Naive thymus-derived CD4-positive, alpha-beta T cell (primary cell): Measurements from ENCODE around the gene FAM219B. TPM values are rescaled to one million over a fixed set of nuclear protein-coding genes. Genes with fewer than 3 reads are reported as not detected.

Experiments
- ATAC-seq: fragments of 150-1000 bp; cut with Tn5 transposase; 2 replicates; pipeline ENCODE4 v1.10.0; 2021; ENCODE audit warnings: mild to moderate bottlenecking, moderate library complexity
- CTCF ChIA-PET: fragments of 350-600 bp; sonication (Branson Sonifier 250); formaldehyde crosslinking; loops from one replicate; lab custom pipeline; 2021; ENCODE audit warnings: antibody characterized with exemption; lab: Charles Lee
- POLR2A ChIA-PET: fragments of 350-600 bp; sonication (Branson Sonifier 250); formaldehyde crosslinking; loops from one replicate; lab custom pipeline; 2021; ENCODE audit warnings: antibody characterized with exemption, inconsistent platforms; lab: Charles Lee
- DNase-seq, 9 donors: peaks; one replicate each; pipeline versions ENCODE4 v3.0.0 to v3.0.0-alpha.2; 2020 to 2022; ENCODE audit warnings: mixed read lengths in 1 of 9
- H3K27ac ChIP-seq: one replicate; pipeline ENCODE4 v1.7.0; 2013; ENCODE audit warnings: mild to moderate bottlenecking, low read depth, low read length, moderate library complexity
- H3K27me3 ChIP-seq, 2 donors: one replicate each; pipeline ENCODE4 v1.7.0; 2013; ENCODE audit warnings: low read length in 2 of 2, mild to moderate bottlenecking in 2 of 2, moderate library complexity in 2 of 2; ENCODE audit not compliant: control insufficient read depth in 2 of 2, insufficient read depth in 2 of 2
- H3K36me3 ChIP-seq, 3 experiments: 1 replicate in 2 of 3; 2 replicates in 1 of 3; pipeline ENCODE4 v1.7.0; 2013; ENCODE audit warnings: low read length in 3 of 3, mild to moderate bottlenecking in 3 of 3, moderate library complexity in 1 of 3; ENCODE audit not compliant: insufficient read depth in 3 of 3, control insufficient read depth in 2 of 3
- H3K4me1 ChIP-seq, 2 donors: one replicate each; pipeline ENCODE4 v1.7.0; 2013; ENCODE audit warnings: low read length in 2 of 2, mild to moderate bottlenecking in 2 of 2, moderate library complexity in 1 of 2; ENCODE audit not compliant: control insufficient read depth in 2 of 2, insufficient read depth in 2 of 2
- H3K4me3 ChIP-seq: 2 replicates; pipeline ENCODE4 v1.7.0; 2013; ENCODE audit warnings: mild to moderate bottlenecking, low read length
- H3K9me3 ChIP-seq, 3 experiments: 1 replicate in 2 of 3; 2 replicates in 1 of 3; pipeline ENCODE4 v1.7.0; 2013; ENCODE audit warnings: low read length in 3 of 3; ENCODE audit not compliant: control insufficient read depth in 2 of 3
- H3K27ac Mint-ChIP-seq, 9 donors: one replicate each; pipeline ENCODE4 v1.8.0; 2020 to 2022; ENCODE audit warnings: mixed read lengths in 9 of 9, mild to moderate bottlenecking in 8 of 9, moderate library complexity in 5 of 9, inconsistent platforms in 2 of 9
- H3K27me3 Mint-ChIP-seq, 5 donors: one replicate each; pipeline ENCODE4 v1.8.0; 2021 to 2022; ENCODE audit warnings: mixed read lengths in 5 of 5, mild to moderate bottlenecking in 1 of 5
- H3K36me3 Mint-ChIP-seq, 5 donors: one replicate each; pipeline ENCODE4 v1.8.0; 2020 to 2022; ENCODE audit warnings: mixed read lengths in 5 of 5, mild to moderate bottlenecking in 3 of 5, inconsistent platforms in 1 of 5
- H3K4me1 Mint-ChIP-seq, 7 donors: one replicate each; pipeline ENCODE4 v1.8.0; 2020 to 2022; ENCODE audit warnings: mixed read lengths in 7 of 7, mild to moderate bottlenecking in 3 of 7, inconsistent platforms in 1 of 7
- H3K4me3 Mint-ChIP-seq, 10 donors: one replicate each; pipeline ENCODE4 v1.8.0; 2020 to 2022; ENCODE audit warnings: mild to moderate bottlenecking in 10 of 10, mixed read lengths in 10 of 10, moderate library complexity in 6 of 10, inconsistent platforms in 2 of 10
- H3K9me3 Mint-ChIP-seq, 11 donors: one replicate each; pipeline ENCODE4 v1.8.0; 2020 to 2022; ENCODE audit warnings: mixed read lengths in 11 of 11, mild to moderate bottlenecking in 4 of 11, inconsistent platforms in 1 of 11, moderate library complexity in 1 of 11
- intact Hi-C, 2 donors: fragments of 100-400 bp; cut with micrococcal nuclease; formaldehyde crosslinking; loops; one replicate each; pipeline ENCODE4 v1.15.1; 2023
- polyA plus RNA-seq, 2 donors: library from polyadenylated mRNA; unstranded; fragments of 300-500 nt; fragmentation: Illumina TruSeq; gene quantifications; one replicate each; pipeline ENCODE4 v1.2.3, GENCODE V29; 2021
- total RNA-seq, 6 experiments: library from RNA in 5 of 6; stranded (reverse) in 5 of 6; gene quantifications; 1 replicate in 5 of 6; 2 replicates in 1 of 6; pipeline ENCODE4 v1.2.3 and lab custom pipeline; 2021 to 2026

The FAM219B gene
- total and polyA plus RNA-seq, 7 experiments from 2014 or later = 20.2 to 111 (median 56.7) TPM

GRCh38 chr15:74857671-74858368 lies 48.8 kb downstream of the FAM219B start:
- intact Hi-C loops = loop anchor here in 1 of 2 donors (2.0 kb wide), 1 partner anchor 13 kb away; no protein-coding TSS in a partner anchor
- Mint-ChIP-seq H3K9me3 (no peaks in the 10 kb centered on the region), H3K36me3 (peaks cover 0 to 15% (median 4%) of the 10 kb centered on the region in 5 donors), H3K4me3 (peak overlapping the region in 5 of 10 donors; percentile 9 to 59 (median 41)), H3K27me3 (no peaks in the 10 kb centered on the region), H3K4me1 (peaks cover 19 to 45% (median 33%) of the 10 kb centered on the region in 7 donors), H3K27ac (peak overlapping the region; percentile 30 to 83 (median 72))
- H3K27me3 ChIP-seq = no peaks in the 10 kb centered on the region
- ATAC-seq = peak; percentile 56
- H3K4me1 ChIP-seq = peaks cover 23 to 34% of the 10 kb centered on the region in 2 donors
- DNase-seq = no peak
- H3K27ac ChIP-seq = peak overlapping the region; percentile 10
- peaks cover 0 to 25% (median 11%) of the 10 kb centered on the region in 3 experiments for H3K36me3 ChIP-seq
- no peaks in the 10 kb centered on the region for H3K9me3 ChIP-seq
- ChIA-PET CTCF (interaction anchor here (1.2 to 1.5 kb wide), 3 partner anchors 10 to 44 kb away, joined by 3 to 4 read pairs (median 4); no protein-coding TSS in a partner anchor), POLR2A (interaction anchor here (0.6 to 2.0 kb wide), 4 partner anchors 10 to 83 kb away, joined by 3 to 9 read pairs (median 5); partner anchors contain the start of gene SCAMP2)
- no peak overlapping the region for H3K4me3 ChIP-seq

- DNase-seq (no peak), ATAC-seq (peak; percentile 29)
- Histone ChIP-seq H3K9me3 (no peaks in the 10 kb centered on the region), H3K4me3 (no peak overlapping the region), H3K36me3 (peaks cover 3 to 31% (median 17%) of the 10 kb centered on the region in 3 experiments), H3K27me3 (no peaks in the 10 kb centered on the region), H3K27ac (peak overlapping the region; percentile 16), H3K4me1 (peaks cover 23 to 34% of the 10 kb centered on the region in 2 donors)
- intact Hi-C loops = no loop called here
- Mint-ChIP-seq H3K9me3 (no peaks in the 10 kb centered on the region), H3K4me1 (peaks cover 19 to 41% (median 33%) of the 10 kb centered on the region in 7 donors), H3K4me3 (peak overlapping the region in 1 of 10 donors; percentile 42), H3K27ac (peak overlapping the region in 8 of 9 donors; percentile 30 to 90 (median 80)), H3K36me3 (peaks cover 0 to 18% (median 4%) of the 10 kb centered on the region in 5 donors), H3K27me3 (no peaks in the 10 kb centered on the region)
- ChIA-PET POLR2A (interaction anchor here (1.0 to 1.8 kb wide), 3 partner anchors 13 to 14 kb away, joined by 3 to 9 read pairs (median 6); no protein-coding TSS in a partner anchor), CTCF (no interaction called here)
Observed at GRCh38 chr15:74857082-74857655, 49.5 kb downstream of the FAM219B start.

- H3K4me1 ChIP-seq = peaks cover 23 to 34% of the 10 kb centered on the region in 2 donors
- Mint-ChIP-seq H3K27ac (peak overlapping the region; percentile 30 to 81 (median 70)), H3K4me3 (no peak overlapping the region), H3K9me3 (no peaks in the 10 kb centered on the region), H3K36me3 (peaks cover 0 to 24% (median 4%) of the 10 kb centered on the region in 5 donors), H3K27me3 (no peaks in the 10 kb centered on the region), H3K4me1 (peaks cover 19 to 40% (median 35%) of the 10 kb centered on the region in 7 donors)
- no peaks in the 10 kb centered on the region for H3K9me3 ChIP-seq
- no peak overlapping the region for H3K4me3 ChIP-seq
- ATAC-seq (no peak), DNase-seq (no peak)
- ChIA-PET CTCF (no interaction called here), POLR2A (interaction anchor here (1.0 to 1.8 kb wide), 4 partner anchors 12 to 14 kb away, joined by 3 to 9 read pairs (median 4); no protein-coding TSS in a partner anchor)
- intact Hi-C loops = no loop called here
- H3K27ac ChIP-seq = peak overlapping the region; percentile 16
- no peaks in the 10 kb centered on the region for H3K27me3 ChIP-seq
- H3K36me3 ChIP-seq = peaks cover 9 to 37% (median 20%) of the 10 kb centered on the region in 3 experiments
Observed at GRCh38 chr15:74856537-74856936, 50.1 kb downstream of the FAM219B start.

DNA sequence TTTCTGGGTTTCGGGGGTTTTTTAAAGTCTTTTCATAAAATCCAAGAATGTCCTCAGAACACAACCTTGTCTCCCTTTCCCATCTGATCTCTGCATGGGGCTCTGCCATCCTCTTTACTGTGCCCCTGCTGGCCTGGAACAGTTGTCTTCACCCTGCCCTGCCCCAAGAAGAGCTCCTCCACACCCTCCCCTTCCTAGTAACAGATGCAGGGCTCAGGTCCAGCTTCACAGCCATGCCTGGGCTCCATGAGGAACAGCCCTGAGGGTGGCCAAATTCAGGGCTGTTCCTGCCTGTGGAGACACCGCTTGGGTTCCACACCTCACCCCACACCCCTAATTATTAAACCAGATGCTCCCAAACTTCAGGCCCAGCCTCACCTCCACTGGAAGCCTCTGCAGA lies 50.8 kb downstream of the FAM219B start:
- no peaks in the 10 kb centered on the region for H3K27me3 Mint-ChIP-seq
- Histone ChIP-seq H3K36me3 (peaks cover 10 to 44% (median 27%) of the 10 kb centered on the region in 3 experiments), H3K27ac (no peak overlapping the region), H3K27me3 (no peaks in the 10 kb centered on the region), H3K9me3 (no peaks in the 10 kb centered on the region), H3K4me1 (peaks cover 23 to 34% of the 10 kb centered on the region in 2 donors), H3K4me3 (no peak overlapping the region)
- no peak overlapping the region for H3K4me3 Mint-ChIP-seq
- POLR2A ChIA-PET = interaction anchor here (1.0 to 1.8 kb wide), 4 partner anchors 11 to 56 kb away, joined by 3 to 9 read pairs (median 4); no protein-coding TSS in a partner anchor
- ATAC-seq (no peak), DNase-seq (no peak)
- peaks cover 0 to 29% (median 4%) of the 10 kb centered on the region in 5 donors for H3K36me3 Mint-ChIP-seq
- CTCF ChIA-PET = no interaction called here
- intact Hi-C loops = no loop called here
- H3K9me3 Mint-ChIP-seq = no peaks in the 10 kb centered on the region
- H3K27ac Mint-ChIP-seq = peak overlapping the region in 8 of 9 donors; percentile 31 to 89 (median 72)
- H3K4me1 Mint-ChIP-seq = peaks cover 19 to 36% (median 34%) of the 10 kb centered on the region in 7 donors

DNA sequence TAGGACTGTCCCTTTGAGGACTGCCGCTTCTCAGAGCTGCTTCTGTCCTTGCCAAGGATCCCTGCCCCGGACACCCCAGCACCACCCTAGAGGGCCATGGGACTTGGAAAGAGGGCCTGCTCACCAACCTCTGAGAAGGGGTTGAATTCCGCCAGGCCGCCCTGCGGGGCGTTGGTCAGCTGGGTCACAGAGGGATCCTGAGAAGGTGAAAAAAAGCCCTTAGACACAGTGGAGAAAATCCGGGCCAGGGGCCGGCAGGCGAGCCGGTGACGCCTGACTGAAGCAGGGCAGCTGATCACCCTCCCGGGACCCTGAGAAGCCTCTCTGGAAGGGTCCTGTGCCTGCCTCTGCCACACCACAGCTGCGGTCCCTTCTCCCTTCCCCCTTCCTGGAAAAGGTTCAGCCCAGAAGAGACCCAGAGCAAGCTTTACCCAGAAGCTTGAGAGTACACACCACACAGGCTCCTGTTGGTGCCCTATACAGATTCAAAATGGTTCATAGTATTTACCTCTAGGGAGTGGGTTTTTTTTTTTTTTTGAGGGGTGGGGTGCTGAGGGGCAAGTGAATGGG lies 52.1 kb downstream of the FAM219B start:
- no peaks in the 10 kb centered on the region for H3K9me3 Mint-ChIP-seq
- POLR2A ChIA-PET = interaction anchor here (0.7 to 1.7 kb wide), 5 partner anchors 10 to 57 kb away, joined by 3 to 5 read pairs (median 3); partner anchors contain the start of genes FAM219B and MPI
- H3K27ac ChIP-seq = peak overlapping the region; percentile 25
- peaks cover 0 to 33% (median 7%) of the 10 kb centered on the region in 5 donors for H3K36me3 Mint-ChIP-seq
- H3K27me3 Mint-ChIP-seq = no peaks in the 10 kb centered on the region
- intact Hi-C loops = no loop called here
- no peak overlapping the region for H3K4me3 ChIP-seq
- H3K9me3 ChIP-seq = no peaks in the 10 kb centered on the region
- peak overlapping the region in 1 of 9 donors; percentile 21 for H3K27ac Mint-ChIP-seq
- no peaks in the 10 kb centered on the region for H3K27me3 ChIP-seq
- DNase-seq = no peak
- CTCF ChIA-PET = interaction anchor here (0.9 kb wide), 1 partner anchor 47 kb away, joined by 4 read pairs; no protein-coding TSS in a partner anchor
- H3K4me3 Mint-ChIP-seq = no peak overlapping the region
- no peak for ATAC-seq
- peaks cover 19 to 32% (median 31%) of the 10 kb centered on the region in 7 donors for H3K4me1 Mint-ChIP-seq
- peaks cover 23 to 27% of the 10 kb centered on the region in 2 donors for H3K4me1 ChIP-seq
- H3K36me3 ChIP-seq = peaks cover 10 to 57% (median 33%) of the 10 kb centered on the region in 3 experiments

DNA sequence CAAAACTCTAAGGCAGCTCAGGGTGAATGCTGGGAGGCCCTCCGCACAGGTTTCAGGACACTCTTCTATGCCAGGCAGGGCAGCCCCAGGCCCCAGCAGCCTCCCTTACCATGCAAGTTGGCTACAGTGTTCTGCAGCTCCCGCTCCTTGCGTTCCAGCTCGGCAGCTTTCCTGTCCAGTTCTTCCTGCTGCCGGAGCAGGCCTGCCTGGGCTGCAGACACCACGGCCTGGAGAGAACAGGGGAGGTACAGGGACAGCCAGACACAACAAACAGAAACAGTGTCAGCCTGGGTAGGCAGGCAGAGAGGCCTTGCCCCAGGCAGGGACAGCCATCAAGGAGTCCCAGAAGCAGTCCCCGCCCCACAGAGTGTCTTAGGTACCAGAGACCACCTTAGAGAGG lies 54.7 kb downstream of the FAM219B start:
- DNase-seq (no peak), ATAC-seq (no peak)
- Mint-ChIP-seq H3K27ac (peak overlapping the region in 3 of 9 donors; percentile 13 to 41 (median 19)), H3K4me1 (peaks cover 0 to 19% (median 9%) of the 10 kb centered on the region in 7 donors), H3K36me3 (peaks cover 5 to 47% (median 18%) of the 10 kb centered on the region in 5 donors), H3K27me3 (no peaks in the 10 kb centered on the region), H3K4me3 (no peak overlapping the region), H3K9me3 (no peaks in the 10 kb centered on the region)
- CTCF ChIA-PET = interaction anchor here (1.2 to 1.7 kb wide), 3 partner anchors 8 to 69 kb away, joined by 3 to 6 read pairs (median 4); partner anchors contain the start of gene ULK3
- no peaks in the 10 kb centered on the region for H3K9me3 ChIP-seq
- POLR2A ChIA-PET = interaction anchor here (1.1 to 1.4 kb wide), 2 partner anchors 14 to 19 kb away, joined by 3 read pairs; no protein-coding TSS in a partner anchor
- intact Hi-C loops = no loop called here
- H3K4me3 ChIP-seq = no peak overlapping the region
- peaks cover 10 to 77% (median 33%) of the 10 kb centered on the region in 3 experiments for H3K36me3 ChIP-seq
- H3K27ac ChIP-seq = no peak overlapping the region
- peaks cover 0 to 4% of the 10 kb centered on the region in 2 donors for H3K4me1 ChIP-seq
- H3K27me3 ChIP-seq = no peaks in the 10 kb centered on the region
